ENCODE data around the gene STAB2.
"Not testable (repeated sequence)": the region's sequence is repeated elsewhere in the genome, so short reads cannot be mapped to it uniquely, and the experiment has no call there.

Gene STAB2

DNA sequence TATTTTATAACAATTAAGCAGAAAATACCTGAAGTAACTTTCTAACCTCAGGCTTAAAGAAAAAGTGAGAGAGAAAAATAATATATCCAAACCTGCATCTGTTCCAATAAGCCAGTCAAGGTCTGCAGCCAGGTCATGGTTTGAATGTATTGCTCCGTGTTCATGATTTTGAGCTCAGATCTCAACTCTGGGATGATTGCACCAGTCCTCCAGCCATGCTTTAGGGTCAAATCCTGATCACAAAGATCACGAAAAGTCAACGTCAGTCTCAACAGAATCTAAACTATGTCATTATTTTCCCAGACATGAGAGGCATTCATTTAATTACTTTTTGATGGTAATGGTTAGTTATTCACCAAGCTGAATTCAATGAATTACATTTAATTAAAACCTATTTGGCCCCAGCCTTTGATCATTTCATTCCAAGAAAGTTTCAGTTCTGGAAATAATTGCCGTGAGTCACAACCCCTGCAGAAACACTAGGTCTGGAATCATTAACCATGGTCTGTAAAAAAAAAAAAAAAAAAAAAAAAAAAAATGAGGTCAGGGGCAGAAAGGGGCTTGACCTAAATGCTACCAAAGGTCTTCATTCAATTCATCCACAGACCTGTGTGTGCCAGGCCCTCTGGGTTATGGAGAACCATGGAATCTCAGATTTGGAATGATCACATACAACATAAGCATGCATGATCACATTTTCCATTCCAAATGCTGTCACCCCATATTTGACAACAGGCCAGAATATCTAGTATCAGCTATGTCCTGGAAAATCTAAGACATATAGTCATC, 198.4 kb downstream of the STAB2 start:
- no peak for DNase-seq

DNA sequence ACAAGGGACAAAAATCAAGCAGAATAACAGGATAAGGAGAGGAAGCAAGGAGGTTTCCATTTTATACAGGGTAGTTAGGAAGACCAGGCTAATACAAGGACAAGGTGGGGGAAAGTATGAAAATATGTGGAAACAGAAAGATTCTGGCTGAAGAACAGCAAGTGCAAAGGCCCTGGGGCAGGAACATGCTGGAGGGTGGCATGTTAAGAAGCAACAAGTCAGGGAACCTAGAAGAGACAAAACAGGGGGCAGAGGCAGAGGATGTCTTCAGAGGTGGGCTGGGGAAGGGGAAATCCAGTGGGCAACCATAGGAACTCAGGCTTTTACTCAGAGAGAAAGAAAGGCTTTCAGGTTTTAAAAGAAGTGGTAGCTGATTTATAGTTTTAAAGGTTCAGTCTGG, 199.1 kb downstream of the STAB2 start:
- no peak for DNase-seq

- DNase-seq = no peak
These were observed 204.4 kb downstream of the STAB2 start for GRCh38 chr12:103791350-103791920.

- DNase-seq = no peak
These were observed 206.0 kb downstream of the STAB2 start for GRCh38 chr12:103793046-103793445.

DNA sequence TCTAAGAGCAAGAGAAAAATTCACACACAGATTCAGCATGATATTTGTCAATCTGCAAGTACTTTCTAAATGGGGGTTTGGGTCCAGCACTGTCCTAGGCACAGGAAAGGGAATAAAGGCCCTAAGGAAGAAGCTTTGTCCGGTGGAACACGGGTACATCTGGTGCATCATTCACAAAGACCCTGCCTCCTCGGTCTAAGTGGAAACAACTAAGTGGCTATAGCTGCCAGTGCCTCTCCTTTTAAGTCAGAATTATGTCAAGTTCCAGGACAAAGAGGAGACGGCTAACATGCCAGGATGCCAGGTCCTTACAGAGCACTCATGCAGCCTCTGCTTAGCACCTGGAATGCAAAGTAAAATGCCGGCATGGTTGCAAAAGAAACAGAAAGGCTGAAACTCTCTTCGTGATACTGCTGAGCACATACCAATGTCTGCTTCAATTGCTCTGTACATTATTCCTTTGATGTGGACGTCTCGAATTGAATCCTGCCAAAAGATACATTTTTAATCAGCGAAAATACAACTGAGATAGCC, 206.5 kb downstream of the STAB2 start:
- DNase-seq = no peak

GRCh38 chr12:103794309-103795213, 207.5 kb downstream of the STAB2 start:
- no peak for DNase-seq

DNA sequence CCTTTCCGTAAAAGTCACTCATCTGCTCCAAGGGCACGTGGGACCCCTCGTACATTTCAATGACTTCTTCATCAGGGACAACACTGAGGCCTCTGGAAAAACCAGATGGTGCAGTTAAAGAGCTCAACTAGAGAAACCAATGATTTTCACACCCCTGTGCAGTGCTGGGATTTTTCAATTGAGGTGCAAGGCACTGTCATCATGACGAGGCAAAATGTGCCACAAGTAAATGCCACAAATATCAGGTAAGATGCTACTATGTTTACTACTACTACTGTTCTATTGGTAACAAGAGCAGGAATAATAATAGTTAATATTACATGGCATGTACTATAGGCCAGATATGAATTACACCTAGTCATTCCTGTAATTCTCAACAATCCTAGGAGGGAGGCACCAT, 211.5 kb downstream of the STAB2 start:
- no peak for DNase-seq

DNA sequence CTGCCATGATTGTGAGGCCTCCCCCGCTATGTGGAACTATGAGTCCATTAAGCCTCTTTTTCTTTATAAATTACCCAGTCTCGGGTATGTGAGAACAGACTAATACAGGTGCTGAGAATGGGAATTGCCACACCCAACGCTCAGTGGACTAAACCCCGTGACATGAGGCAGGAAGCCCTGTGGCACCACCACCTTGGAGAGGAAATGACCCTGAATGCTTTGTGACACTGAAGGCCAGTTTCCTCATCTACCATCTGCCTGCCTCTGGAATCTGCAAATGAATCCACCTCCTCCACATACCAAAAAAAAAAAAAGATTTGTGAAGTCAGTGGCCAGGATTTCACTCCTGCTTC, 212.4 kb downstream of the STAB2 start:
- DNase-seq = no peak

- DNase-seq = peak; percentile 66
These were observed 213.0 kb downstream of the STAB2 start for GRCh38 chr12:103799857-103800771.

- DNase-seq = no peak
These were observed 214.9 kb downstream of the STAB2 start for GRCh38 chr12:103801709-103802585.

DNA sequence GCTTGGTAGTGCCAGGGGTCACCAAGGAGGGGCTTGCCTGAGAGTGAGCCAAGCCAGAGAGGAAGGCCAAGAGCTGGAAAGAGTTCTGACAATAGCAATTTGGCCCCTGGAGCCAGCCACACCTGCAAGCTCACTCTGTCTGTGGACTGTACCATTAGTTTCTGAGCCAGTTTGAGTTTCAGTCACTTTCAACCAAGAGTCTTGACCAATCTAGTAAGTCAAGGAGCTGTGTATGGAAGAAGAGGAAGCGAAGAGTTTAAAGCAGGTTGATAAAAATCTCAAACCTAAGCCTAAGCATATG, 215.5 kb downstream of the STAB2 start:
- DNase-seq = no peak

DNA sequence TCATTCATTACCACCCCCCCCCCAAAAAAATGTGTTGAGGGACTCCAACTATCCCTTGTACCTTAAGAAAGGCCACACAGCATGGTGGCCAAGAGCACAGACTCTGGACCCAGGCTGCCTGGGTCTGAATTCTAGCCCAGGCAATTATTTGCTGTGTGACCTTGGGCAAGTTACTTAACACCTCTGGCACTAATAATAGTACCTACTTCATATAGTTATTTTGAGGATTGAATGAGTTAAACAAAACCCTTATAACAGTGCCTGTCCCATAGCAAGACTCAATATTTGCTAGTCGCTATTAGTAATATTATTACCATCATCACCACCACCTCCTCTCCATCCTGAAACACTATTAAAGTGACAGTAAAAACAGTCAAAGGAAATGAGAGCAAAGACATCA, 216.8 kb downstream of the STAB2 start:
- DNase-seq = no peak

- no peak for DNase-seq
These were observed 218.7 kb downstream of the STAB2 start for GRCh38 chr12:103805655-103806360.

- DNase-seq = no peak
These were observed 219.7 kb downstream of the STAB2 start for GRCh38 chr12:103806803-103807202.

- no peak for DNase-seq
These were observed 220.6 kb downstream of the STAB2 start for GRCh38 chr12:103807561-103808238.

DNA sequence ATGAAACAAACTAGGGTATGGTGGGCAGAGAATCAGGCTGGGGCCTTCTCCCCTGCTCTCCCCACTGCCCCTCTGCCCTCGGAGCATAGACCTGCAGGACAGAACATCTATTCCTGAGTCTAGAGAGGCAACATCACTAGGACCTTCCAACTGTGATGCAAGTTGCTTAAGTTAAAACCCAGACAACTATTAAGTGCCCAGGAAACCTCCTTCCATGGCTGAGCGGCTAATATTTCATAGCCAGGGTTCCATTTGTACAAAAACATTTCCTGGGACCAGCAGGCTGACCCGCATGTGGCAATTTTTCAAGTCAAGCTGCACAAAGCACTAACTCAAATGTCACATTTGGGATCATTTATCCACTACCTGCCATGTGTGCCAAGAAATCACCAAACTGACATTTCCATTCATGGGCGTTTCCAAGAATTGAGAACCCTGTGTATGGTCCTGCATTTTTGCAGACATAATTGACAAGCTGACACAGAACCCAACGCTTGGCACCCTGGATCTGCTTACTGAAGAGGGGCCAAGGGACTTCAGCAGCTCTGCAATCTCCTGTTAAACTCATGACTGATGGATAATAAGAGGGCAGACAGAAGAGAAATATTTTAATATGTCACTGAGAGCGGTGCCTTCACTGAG, 221.3 kb downstream of the STAB2 start:
- no peak for DNase-seq

- DNase-seq = no peak
These were observed 222.1 kb downstream of the STAB2 start for GRCh38 chr12:103809154-103809553.

DNA sequence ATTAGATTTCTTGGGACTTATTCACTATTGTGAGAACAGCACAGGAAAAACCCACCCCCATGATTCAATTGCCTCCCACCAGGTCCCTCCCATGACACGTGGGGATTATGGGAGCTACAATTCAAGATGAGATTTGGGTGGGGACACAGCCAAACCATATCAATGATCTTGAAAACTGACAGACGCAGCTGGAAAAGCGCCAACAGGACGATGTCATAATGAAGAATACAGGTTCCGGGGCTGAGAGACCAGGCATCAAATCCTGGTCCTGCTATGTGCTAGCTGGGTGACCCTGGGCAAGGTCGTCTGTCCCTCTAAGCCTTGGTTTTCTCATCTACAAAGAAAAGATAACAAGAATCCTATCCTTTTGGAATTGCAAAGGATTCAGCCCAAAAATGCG, 222.6 kb downstream of the STAB2 start:
- not testable (repeated sequence) for DNase-seq

GRCh38 chr12:103810111-103810510, 223.0 kb downstream of the STAB2 start:
- no peak for DNase-seq

DNA sequence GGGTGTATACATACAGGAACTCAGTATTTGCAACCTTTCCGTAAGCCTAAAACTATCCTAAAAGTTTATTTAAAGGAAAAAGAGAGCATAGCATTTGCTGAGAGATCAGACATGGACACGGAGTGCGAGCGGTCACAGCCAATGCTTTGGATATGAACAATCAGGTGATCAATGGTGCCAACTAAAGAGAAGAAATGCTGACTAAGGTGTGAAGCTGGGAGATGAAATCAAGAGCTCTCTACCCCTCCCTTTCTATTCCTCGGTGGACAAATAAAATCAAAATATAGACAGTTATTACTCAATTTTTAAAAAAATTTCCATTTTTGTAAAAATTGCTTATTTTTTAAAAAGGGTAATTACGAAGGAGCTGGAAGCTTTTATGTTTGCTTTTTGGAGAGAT, 224.7 kb downstream of the STAB2 start:
- DNase-seq = no peak
